ENCODE data around the gene PIWIL4. TPM values are rescaled to one million over a fixed set of nuclear protein-coding genes. Genes with fewer than 3 reads are reported as not detected.

PIWIL4 gene
- total and polyA plus RNA-seq, 2 of the 8 experiments (the other 6 are each of a cell fraction or from before 2014, with no cell fraction given) = 0.51 to 0.52 TPM

DNA sequence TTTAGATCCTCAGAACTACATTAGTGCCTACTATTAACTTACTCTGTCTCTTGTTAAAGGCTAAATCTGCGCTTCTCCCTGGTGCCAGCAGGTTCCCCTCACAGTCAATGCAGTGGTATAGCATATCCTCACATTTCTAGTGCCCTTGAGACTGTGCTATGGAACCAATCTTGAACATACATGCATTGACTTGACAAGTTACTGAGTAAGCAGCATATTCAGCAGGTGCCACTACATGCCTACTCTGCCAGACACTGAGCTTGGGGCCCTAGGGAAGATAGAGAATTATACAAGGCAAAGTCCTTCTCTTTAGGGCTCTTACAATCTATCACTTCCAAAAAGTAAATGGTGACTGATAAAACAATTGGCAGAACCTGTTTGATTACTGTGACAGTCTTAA lies 20.3 kb upstream of the PIWIL4 start (continued):
- TF ChIP-seq, protein P1, sequence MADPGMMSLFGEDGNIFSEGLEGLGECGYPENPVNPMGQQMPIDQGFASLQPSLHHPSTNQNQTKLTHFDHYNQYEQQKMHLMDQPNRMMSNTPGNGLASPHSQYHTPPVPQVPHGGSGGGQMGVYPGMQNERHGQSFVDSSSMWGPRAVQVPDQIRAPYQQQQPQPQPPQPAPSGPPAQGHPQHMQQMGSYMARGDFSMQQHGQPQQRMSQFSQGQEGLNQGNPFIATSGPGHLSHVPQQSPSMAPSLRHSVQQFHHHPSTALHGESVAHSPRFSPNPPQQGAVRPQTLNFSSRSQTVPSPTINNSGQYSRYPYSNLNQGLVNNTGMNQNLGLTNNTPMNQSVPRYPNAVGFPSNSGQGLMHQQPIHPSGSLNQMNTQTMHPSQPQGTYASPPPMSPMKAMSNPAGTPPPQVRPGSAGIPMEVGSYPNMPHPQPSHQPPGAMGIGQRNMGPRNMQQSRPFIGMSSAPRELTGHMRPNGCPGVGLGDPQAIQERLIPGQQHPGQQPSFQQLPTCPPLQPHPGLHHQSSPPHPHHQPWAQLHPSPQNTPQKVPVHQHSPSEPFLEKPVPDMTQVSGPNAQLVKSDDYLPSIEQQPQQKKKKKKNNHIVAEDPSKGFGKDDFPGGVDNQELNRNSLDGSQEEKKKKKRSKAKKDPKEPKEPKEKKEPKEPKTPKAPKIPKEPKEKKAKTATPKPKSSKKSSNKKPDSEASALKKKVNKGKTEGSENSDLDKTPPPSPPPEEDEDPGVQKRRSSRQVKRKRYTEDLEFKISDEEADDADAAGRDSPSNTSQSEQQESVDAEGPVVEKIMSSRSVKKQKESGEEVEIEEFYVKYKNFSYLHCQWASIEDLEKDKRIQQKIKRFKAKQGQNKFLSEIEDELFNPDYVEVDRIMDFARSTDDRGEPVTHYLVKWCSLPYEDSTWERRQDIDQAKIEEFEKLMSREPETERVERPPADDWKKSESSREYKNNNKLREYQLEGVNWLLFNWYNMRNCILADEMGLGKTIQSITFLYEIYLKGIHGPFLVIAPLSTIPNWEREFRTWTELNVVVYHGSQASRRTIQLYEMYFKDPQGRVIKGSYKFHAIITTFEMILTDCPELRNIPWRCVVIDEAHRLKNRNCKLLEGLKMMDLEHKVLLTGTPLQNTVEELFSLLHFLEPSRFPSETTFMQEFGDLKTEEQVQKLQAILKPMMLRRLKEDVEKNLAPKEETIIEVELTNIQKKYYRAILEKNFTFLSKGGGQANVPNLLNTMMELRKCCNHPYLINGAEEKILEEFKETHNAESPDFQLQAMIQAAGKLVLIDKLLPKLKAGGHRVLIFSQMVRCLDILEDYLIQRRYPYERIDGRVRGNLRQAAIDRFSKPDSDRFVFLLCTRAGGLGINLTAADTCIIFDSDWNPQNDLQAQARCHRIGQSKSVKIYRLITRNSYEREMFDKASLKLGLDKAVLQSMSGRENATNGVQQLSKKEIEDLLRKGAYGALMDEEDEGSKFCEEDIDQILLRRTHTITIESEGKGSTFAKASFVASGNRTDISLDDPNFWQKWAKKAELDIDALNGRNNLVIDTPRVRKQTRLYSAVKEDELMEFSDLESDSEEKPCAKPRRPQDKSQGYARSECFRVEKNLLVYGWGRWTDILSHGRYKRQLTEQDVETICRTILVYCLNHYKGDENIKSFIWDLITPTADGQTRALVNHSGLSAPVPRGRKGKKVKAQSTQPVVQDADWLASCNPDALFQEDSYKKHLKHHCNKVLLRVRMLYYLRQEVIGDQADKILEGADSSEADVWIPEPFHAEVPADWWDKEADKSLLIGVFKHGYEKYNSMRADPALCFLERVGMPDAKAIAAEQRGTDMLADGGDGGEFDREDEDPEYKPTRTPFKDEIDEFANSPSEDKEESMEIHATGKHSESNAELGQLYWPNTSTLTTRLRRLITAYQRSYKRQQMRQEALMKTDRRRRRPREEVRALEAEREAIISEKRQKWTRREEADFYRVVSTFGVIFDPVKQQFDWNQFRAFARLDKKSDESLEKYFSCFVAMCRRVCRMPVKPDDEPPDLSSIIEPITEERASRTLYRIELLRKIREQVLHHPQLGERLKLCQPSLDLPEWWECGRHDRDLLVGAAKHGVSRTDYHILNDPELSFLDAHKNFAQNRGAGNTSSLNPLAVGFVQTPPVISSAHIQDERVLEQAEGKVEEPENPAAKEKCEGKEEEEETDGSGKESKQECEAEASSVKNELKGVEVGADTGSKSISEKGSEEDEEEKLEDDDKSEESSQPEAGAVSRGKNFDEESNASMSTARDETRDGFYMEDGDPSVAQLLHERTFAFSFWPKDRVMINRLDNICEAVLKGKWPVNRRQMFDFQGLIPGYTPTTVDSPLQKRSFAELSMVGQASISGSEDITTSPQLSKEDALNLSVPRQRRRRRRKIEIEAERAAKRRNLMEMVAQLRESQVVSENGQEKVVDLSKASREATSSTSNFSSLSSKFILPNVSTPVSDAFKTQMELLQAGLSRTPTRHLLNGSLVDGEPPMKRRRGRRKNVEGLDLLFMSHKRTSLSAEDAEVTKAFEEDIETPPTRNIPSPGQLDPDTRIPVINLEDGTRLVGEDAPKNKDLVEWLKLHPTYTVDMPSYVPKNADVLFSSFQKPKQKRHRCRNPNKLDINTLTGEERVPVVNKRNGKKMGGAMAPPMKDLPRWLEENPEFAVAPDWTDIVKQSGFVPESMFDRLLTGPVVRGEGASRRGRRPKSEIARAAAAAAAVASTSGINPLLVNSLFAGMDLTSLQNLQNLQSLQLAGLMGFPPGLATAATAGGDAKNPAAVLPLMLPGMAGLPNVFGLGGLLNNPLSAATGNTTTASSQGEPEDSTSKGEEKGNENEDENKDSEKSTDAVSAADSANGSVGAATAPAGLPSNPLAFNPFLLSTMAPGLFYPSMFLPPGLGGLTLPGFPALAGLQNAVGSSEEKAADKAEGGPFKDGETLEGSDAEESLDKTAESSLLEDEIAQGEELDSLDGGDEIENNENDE (IDR thresholded peaks at IDR 0.05; ENCODE audit: insufficient replicate concordance, low read length) = no peak
- TF ChIP-seq POU5F1 (IDR thresholded peaks at IDR 0.05; ENCODE audit: low read depth, low read length) (no peak), HDAC2 (IDR thresholded peaks at IDR 0.05; ENCODE audit: borderline replicate concordance in 1 of 2, low read depth in 2 of 2, low read length in 2 of 2) (no peak), SIRT6 (IDR thresholded peaks at IDR 0.05; ENCODE audit: low read length) (no peak), BCL11A (IDR thresholded peaks at IDR 0.05; ENCODE audit: low read depth in 2 of 2, low read length in 2 of 2) (no peak), SAP30 (IDR thresholded peaks at IDR 0.05; ENCODE audit: insufficient read depth, insufficient replicate concordance, low read length) (no peak)
- TF ChIP-seq, protein P2, sequence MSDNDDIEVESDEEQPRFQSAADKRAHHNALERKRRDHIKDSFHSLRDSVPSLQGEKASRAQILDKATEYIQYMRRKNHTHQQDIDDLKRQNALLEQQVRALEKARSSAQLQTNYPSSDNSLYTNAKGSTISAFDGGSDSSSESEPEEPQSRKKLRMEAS (IDR thresholded peaks at IDR 0.05) = no peak
